GM12878 (cell line): ENCODE data around the gene CTNNA3. TPM values are rescaled to one million over a fixed set of nuclear protein-coding genes. Genes with fewer than 3 reads are reported as not detected.

Experiments
- CREB1 ChIP-seq: IDR thresholded peaks from 2 replicates; pipeline ENCODE4 v1.6.1; 2012; ENCODE audit warnings: low read depth, mild to moderate bottlenecking, inconsistent platforms
- IRF4 ChIP-seq: IDR thresholded peaks from 2 replicates; pipeline ENCODE4 v1.6.1; 2011; ENCODE audit warnings: low read depth, low read length
- IRF5 ChIP-seq: fragments of 450-650 bp; IDR thresholded peaks from 2 replicates; pipeline ENCODE4 v1.6.1; 2017; ENCODE audit warnings: borderline replicate concordance
- MXI1 ChIP-seq: fragments of 150-350 bp; IDR thresholded peaks from 2 replicates; pipeline ENCODE4 v1.6.1; 2011; ENCODE audit warnings: low read depth, mild to moderate bottlenecking, inconsistent platforms, low read length, improper control_type of control experiment
- RELA ChIP-seq: fragments of 450-650 bp; IDR thresholded peaks from 2 replicates; pipeline ENCODE4 v1.8.0; 2014; ENCODE audit warnings: borderline replicate concordance; ENCODE audit not compliant: partially characterized antibody
- TAF1 ChIP-seq: IDR thresholded peaks from 2 replicates; pipeline ENCODE4 v1.6.1; 2011; ENCODE audit warnings: mild to moderate bottlenecking, low read depth, low read length, borderline replicate concordance
- polyA plus RNA-seq, 11 experiments: library from polyadenylated mRNA; depleted of rRNA in 4 of 11; unstranded in 6 of 11; stranded (reverse) in 5 of 11; fragments of >200 nt; fragmentation: Nextera tagmentation in 4 of 11; fragmentation: Illumina TruSeq in 1 of 11; extraction: Ambion mirVana in 4 of 11; extraction: Trizol in 1 of 11; gene quantifications; 1 replicate in 1 of 11; 2 replicates in 10 of 11; pipeline versions ENCODE4 v1.2.1 to v1.2.3, GENCODE V29; 2011 to 2016; ENCODE audit warnings: inconsistent platforms in 2 of 11, missing spikeins in 2 of 11, low read depth in 1 of 11
- total RNA-seq, 4 experiments: library from RNA; depleted of rRNA in 3 of 4; stranded (reverse); fragments of >200 nt in 3 of 4; fragmentation: Illumina TruSeq in 1 of 4; extraction: Trizol in 1 of 4; gene quantifications; 2 replicates each; pipeline versions ENCODE4 v1.2.1 to v1.2.3, GENCODE V29; 2013 to 2021
- TF ChIP-seq, protein P1 (sequence below): fragments of 450-650 bp; formaldehyde crosslinking; IDR thresholded peaks from 2 replicates; pipeline ENCODE4 v1.4.0; 2020; ENCODE audit warnings: mild to moderate bottlenecking, moderate library complexity
- TF ChIP-seq, protein P2 (sequence below): IDR thresholded peaks from 2 replicates; pipeline ENCODE4 v1.6.1; 2011; ENCODE audit warnings: mild to moderate bottlenecking, low read depth, low read length, moderate library complexity; ENCODE audit not compliant: insufficient replicate concordance

CTNNA3 gene
- total and polyA plus RNA-seq, 10 of the 15 experiments (the other 5 are each of a cell fraction or from before 2014, with no cell fraction given) = under 0.01 to 4.5 (median 0.22) TPM; not detected in 2

DNA sequence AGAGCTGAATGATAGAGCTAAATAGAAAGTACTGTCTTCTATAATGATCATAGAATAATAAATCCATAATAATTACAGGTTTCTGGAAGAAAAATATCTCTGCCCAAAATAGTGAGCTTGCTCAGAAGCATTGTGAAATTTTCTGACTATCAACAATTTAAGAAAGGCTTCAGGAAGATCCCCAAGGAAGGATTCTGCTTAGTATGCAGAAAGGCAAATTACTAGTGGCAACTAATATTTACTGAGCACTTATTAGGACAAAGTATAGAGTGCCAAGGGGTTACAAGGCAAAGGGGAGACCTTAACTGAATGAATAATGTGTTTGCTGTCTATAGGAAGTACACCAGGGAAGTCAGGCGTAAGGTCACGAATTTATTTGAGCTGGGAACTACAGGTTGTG is 928.3 kb downstream of the CTNNA3 start (continued):
- TF ChIP-seq, protein P1, sequence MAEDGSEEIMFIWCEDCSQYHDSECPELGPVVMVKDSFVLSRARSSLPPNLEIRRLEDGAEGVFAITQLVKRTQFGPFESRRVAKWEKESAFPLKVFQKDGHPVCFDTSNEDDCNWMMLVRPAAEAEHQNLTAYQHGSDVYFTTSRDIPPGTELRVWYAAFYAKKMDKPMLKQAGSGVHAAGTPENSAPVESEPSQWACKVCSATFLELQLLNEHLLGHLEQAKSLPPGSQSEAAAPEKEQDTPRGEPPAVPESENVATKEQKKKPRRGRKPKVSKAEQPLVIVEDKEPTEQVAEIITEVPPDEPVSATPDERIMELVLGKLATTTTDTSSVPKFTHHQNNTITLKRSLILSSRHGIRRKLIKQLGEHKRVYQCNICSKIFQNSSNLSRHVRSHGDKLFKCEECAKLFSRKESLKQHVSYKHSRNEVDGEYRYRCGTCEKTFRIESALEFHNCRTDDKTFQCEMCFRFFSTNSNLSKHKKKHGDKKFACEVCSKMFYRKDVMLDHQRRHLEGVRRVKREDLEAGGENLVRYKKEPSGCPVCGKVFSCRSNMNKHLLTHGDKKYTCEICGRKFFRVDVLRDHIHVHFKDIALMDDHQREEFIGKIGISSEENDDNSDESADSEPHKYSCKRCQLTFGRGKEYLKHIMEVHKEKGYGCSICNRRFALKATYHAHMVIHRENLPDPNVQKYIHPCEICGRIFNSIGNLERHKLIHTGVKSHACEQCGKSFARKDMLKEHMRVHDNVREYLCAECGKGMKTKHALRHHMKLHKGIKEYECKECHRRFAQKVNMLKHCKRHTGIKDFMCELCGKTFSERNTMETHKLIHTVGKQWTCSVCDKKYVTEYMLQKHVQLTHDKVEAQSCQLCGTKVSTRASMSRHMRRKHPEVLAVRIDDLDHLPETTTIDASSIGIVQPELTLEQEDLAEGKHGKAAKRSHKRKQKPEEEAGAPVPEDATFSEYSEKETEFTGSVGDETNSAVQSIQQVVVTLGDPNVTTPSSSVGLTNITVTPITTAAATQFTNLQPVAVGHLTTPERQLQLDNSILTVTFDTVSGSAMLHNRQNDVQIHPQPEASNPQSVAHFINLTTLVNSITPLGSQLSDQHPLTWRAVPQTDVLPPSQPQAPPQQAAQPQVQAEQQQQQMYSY = no peak
- TF ChIP-seq MXI1 = no peak
- TF ChIP-seq, protein P2, sequence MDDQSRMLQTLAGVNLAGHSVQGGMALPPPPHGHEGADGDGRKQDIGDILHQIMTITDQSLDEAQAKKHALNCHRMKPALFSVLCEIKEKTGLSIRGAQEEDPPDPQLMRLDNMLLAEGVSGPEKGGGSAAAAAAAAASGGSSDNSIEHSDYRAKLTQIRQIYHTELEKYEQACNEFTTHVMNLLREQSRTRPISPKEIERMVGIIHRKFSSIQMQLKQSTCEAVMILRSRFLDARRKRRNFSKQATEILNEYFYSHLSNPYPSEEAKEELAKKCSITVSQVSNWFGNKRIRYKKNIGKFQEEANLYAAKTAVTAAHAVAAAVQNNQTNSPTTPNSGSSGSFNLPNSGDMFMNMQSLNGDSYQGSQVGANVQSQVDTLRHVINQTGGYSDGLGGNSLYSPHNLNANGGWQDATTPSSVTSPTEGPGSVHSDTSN = no peak
- TF ChIP-seq RELA = no peak
- TF ChIP-seq TAF1 = no peak
- no peak for TF ChIP-seq IRF4
- no peak for TF ChIP-seq IRF5
- TF ChIP-seq CREB1 = no peak
